HepG2 (cell line): ENCODE results near the gene HIPK2. TPM values are rescaled to one million over a fixed set of nuclear protein-coding genes. Genes with fewer than 3 reads are reported as not detected.

Experiments
- ATAC-seq: fragments of 200-7000 bp; cut with Tn5 transposase; 3 replicates; pipeline ENCODE4 v1.9.1; 2020; ENCODE audit warnings: mild to moderate bottlenecking, moderate library complexity
- BruUV-seq: library from RNA; stranded (reverse); fragments of 400-500 nt; replicated peaks from 2 replicates; lab custom pipeline; 2021; lab: Mats Ljungman, UMichigan
- CTCF ChIA-PET: fragments of 300-600 bp; formaldehyde crosslinking; extraction: SDS; loops from one replicate; lab custom pipeline; 2021; ENCODE audit warnings: low total read pairs, inconsistent platforms, low intra/inter-chr PET ratio; lab: Yijun Ruan, JAX
- POLR2A ChIA-PET: fragments of 350-600 bp; sonication (Branson Sonifier 250); formaldehyde crosslinking; loops from one replicate; lab custom pipeline; 2020; ENCODE audit warnings: antibody characterized with exemption, inconsistent platforms; lab: Yijun Ruan, JAX
- DNase-seq: peaks from one replicate; pipeline ENCODE4 v3.0.0-alpha.2; 2015; ENCODE audit warnings: low spot score
- FAIRE-seq: peaks from 3 replicates; lab custom pipeline; 2011; peaks lifted over from hg19 to GRCh38; lab: Jason Lieb, UNC
- H2AFZ ChIP-seq: one replicate; pipeline ENCODE4 v1.6.1; 2011; ENCODE audit warnings: low read length, inconsistent platforms
- H3K27ac ChIP-seq: fragments of 300-600 bp; 3 replicates; pipeline ENCODE4 v1.8.0; 2011; ENCODE audit warnings: mixed run types, mild to moderate bottlenecking, mixed read lengths, low read length, inconsistent platforms; ENCODE audit not compliant: insufficient read depth; ENCODE audit errors: extremely low read length
- H3K27me3 ChIP-seq, 2 experiments: fragments of 200-600 bp in 1 of 2; 2 replicates in 1 of 2; 3 replicates in 1 of 2; pipeline versions ENCODE4 v1.6.0 to v1.8.0; 2011; ENCODE audit warnings: low read length in 2 of 2, mild to moderate bottlenecking in 2 of 2, moderate library complexity in 2 of 2, inconsistent platforms in 1 of 2; ENCODE audit not compliant: insufficient read depth in 2 of 2, control insufficient read depth in 1 of 2
- H3K36me3 ChIP-seq, 2 experiments: fragments of 200-600 bp in 1 of 2; replicated peaks in 1 of 2; 2 replicates in 1 of 2; 3 replicates in 1 of 2; pipeline versions ENCODE4 v1.5.1 to v1.8.0; 2011; ENCODE audit warnings: low read length in 2 of 2, inconsistent platforms in 1 of 2; ENCODE audit not compliant: insufficient read depth in 2 of 2, control insufficient read depth in 1 of 2
- H3K4me1 ChIP-seq: 2 replicates; pipeline ENCODE4 v1.5.1; 2012; ENCODE audit warnings: low read length, inconsistent platforms; ENCODE audit not compliant: insufficient read depth
- H3K4me2 ChIP-seq: 2 replicates; pipeline ENCODE4 v1.6.0; 2011; ENCODE audit warnings: low read depth, low read length, inconsistent platforms
- H3K4me3 ChIP-seq, 3 experiments: fragments of 200-600 bp in 1 of 3; sonication (generic), shearing (Covaris generic) in 1 of 3; replicated peaks in 1 of 3; 2 replicates each; pipeline ENCODE4 v1.5.1; 2011 to 2016; ENCODE audit warnings: low read length in 3 of 3, inconsistent platforms in 2 of 3, low read depth in 2 of 3, mild to moderate bottlenecking in 2 of 3, control low read depth in 1 of 3, mixed read lengths in 1 of 3; ENCODE audit not compliant: insufficient read depth in 1 of 3
- H3K79me2 ChIP-seq: one replicate; pipeline ENCODE4 v1.6.1; 2011; ENCODE audit warnings: low read length, inconsistent platforms; ENCODE audit not compliant: insufficient read depth
- H3K9ac ChIP-seq: 2 replicates; pipeline ENCODE4 v1.6.0; 2011; ENCODE audit warnings: mild to moderate bottlenecking, low read depth, low read length, inconsistent platforms; ENCODE audit not compliant: insufficient read depth
- H3K9me3 ChIP-seq: 2 replicates; pipeline ENCODE4 v1.5.1; 2012; ENCODE audit warnings: mild to moderate bottlenecking, low read length
- H4K20me1 ChIP-seq: 2 replicates; pipeline ENCODE4 v1.6.0; 2011; ENCODE audit warnings: inconsistent platforms, mild to moderate bottlenecking, low read length, moderate library complexity; ENCODE audit not compliant: insufficient read depth
- NFRKB ChIP-seq: fragments of 450-650 bp; IDR thresholded peaks from 2 replicates; pipeline ENCODE4 v1.6.1; 2017
- RBM22 ChIP-seq: fragments of 200-400 bp; formaldehyde crosslinking; optimal IDR thresholded peaks from 2 replicates; pipeline ENCODE3; 2017; ENCODE audit warnings: mild to moderate bottlenecking, low read length, moderate library complexity
- SP2 ChIP-seq: sonication (generic); formaldehyde crosslinking; IDR thresholded peaks from 2 replicates; pipeline ENCODE4 v1.5.1; 2020; ENCODE audit warnings: mild to moderate bottlenecking, missing genetic modification reagents
- SUZ12 ChIP-seq: fragments of 150-350 bp; IDR thresholded peaks from 2 replicates; pipeline ENCODE4 v1.6.1; 2014; ENCODE audit warnings: low read depth, low read length
- ZNF160 ChIP-seq: sonication (generic); formaldehyde crosslinking; IDR thresholded peaks from 2 replicates; pipeline ENCODE4 v1.8.0; 2022; ENCODE audit warnings: mild to moderate bottlenecking, inconsistent platforms, missing genetic modification reagents
- ZNF274 ChIP-seq: sonication (generic); formaldehyde crosslinking; IDR thresholded peaks from 2 replicates; pipeline ENCODE4 v1.5.1; 2020; ENCODE audit warnings: mild to moderate bottlenecking, missing genetic modification reagents
- ZNF562 ChIP-seq: sonication (generic); formaldehyde crosslinking; IDR thresholded peaks from 2 replicates; pipeline ENCODE4 v1.8.0; 2022; ENCODE audit warnings: missing genetic modification reagents, borderline replicate concordance
- ZNF598 ChIP-seq: sonication (generic); formaldehyde crosslinking; IDR thresholded peaks from 2 replicates; pipeline ENCODE4 v1.5.1; 2020; ENCODE audit warnings: mild to moderate bottlenecking, missing genetic modification reagents, borderline replicate concordance
- ZNF703 ChIP-seq: sonication (generic); formaldehyde crosslinking; IDR thresholded peaks from 2 replicates; pipeline ENCODE4 v1.5.1; 2020; ENCODE audit warnings: missing genetic modification reagents, mild to moderate bottlenecking, moderate library complexity, borderline replicate concordance
- ZSCAN21 ChIP-seq: sonication (generic); formaldehyde crosslinking; IDR thresholded peaks from 2 replicates; pipeline ENCODE4 v1.8.0; 2022; ENCODE audit warnings: mild to moderate bottlenecking, missing genetic modification reagents, moderate library complexity, borderline replicate concordance
- WGBS: methylation state at CpG from one replicate; pipeline ENCODE4 v1.1.6; 2017; ENCODE audit warnings: low lambda C conversion rate; 5-methylcytosine and 5-hydroxymethylcytosine counted together
- in situ Hi-C: cut with HindIII; loops from 2 replicates; pipeline ENCODE4 v1.10.0; 2017; ENCODE audit warnings: low pct_unique_long_range_greater_than_20kb; ENCODE audit not compliant: extremely low pct_ligation_motif_present
- intact Hi-C: fragments of 100-400 bp; cut with micrococcal nuclease; formaldehyde crosslinking; loops from one replicate; pipeline ENCODE4 v1.10.0; 2022; ENCODE audit not compliant: unreplicated experiment
- polyA plus RNA-seq, 8 experiments: library from polyadenylated mRNA; depleted of rRNA in 3 of 8; stranded (reverse) in 7 of 8; unstranded in 1 of 8; fragments of >200 nt; fragmentation: Illumina TruSeq in 4 of 8; extraction: Trizol in 4 of 8; gene quantifications; 2 replicates each; pipeline versions ENCODE4 v1.2.1 to v1.2.3, GENCODE V29; 2011 to 2016; ENCODE audit warnings: low read depth in 4 of 8, missing spikeins in 1 of 8, mixed read lengths in 1 of 8; ENCODE audit not compliant: insufficient read depth in 1 of 8
- total RNA-seq, 5 experiments: library from RNA; depleted of rRNA; stranded (reverse); fragments of >200 nt; fragmentation: Illumina TruSeq; extraction: Trizol; gene quantifications; 2 replicates each; pipeline ENCODE4 v1.2.3, GENCODE V29; 2016; ENCODE audit warnings: low read depth in 1 of 5
- TF ChIP-seq, protein P1 (sequence below): sonication (generic); formaldehyde crosslinking; IDR thresholded peaks from 2 replicates; pipeline ENCODE4 v1.5.1; 2020; ENCODE audit warnings: missing genetic modification reagents, mild to moderate bottlenecking, borderline replicate concordance
- TF ChIP-seq, protein P2 (sequence below): sonication (generic); formaldehyde crosslinking; IDR thresholded peaks from 2 replicates; pipeline ENCODE4 v1.8.0; 2022; ENCODE audit warnings: missing genetic modification reagents, mild to moderate bottlenecking, borderline replicate concordance
- TF ChIP-seq, protein P3 (sequence below): sonication (generic); formaldehyde crosslinking; IDR thresholded peaks from 2 replicates; pipeline ENCODE4 v1.4.0; 2020; ENCODE audit warnings: mild to moderate bottlenecking, missing genetic modification reagents

HIPK2 gene
- total and polyA plus RNA-seq, 2 of the 13 experiments (the other 11 are each of a cell fraction or from before 2014, with no cell fraction given) = 14.4 to 20.2 TPM

DNA sequence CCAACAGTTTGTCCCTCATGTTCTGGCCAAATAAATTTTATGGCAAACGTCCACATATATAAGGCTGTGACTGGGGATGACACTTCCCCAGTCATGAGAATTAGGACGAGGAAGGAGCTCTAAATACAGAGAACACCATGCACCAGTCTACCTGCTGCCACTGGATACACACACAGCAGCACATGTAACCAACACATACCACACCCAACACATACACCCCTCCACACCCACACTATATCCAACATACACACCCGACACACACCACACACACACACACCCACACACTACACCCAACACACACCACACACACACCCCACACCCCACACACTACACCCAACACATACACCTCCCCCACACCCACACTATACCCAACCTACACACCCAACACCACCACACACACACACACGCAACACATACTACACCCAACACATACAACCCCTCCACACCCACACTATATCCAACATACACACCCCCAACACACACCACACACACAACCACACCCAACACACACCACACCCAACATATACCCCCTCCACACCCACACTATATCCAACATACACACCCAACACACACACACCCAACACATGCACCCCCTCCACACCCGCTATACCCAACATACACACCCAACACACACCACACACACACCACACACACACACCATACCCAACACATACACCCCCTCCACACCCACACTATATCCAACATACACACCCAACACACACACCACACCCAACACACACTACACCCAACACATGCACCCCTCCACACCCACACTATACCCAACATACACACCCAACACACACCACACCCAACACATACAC, 74.1 kb downstream of the HIPK2 start:
- 95% methylated on average over 5 of the region's 5 CpGs for WGBS
- ATAC-seq (no peak), FAIRE-seq (no peak), DNase-seq (no peak)
- Histone ChIP-seq H3K36me3 (peaks cover 32 to 78% of the 10 kb centered on the region in 2 experiments; a peak in 4 of 5 replicates), H3K4me1 (no peaks in the 10 kb centered on the region), H3K9ac (no peak overlapping the region), H2AFZ (no peak overlapping the region), H3K27me3 (no peaks in the 10 kb centered on the region), H3K79me2 (peaks cover 14% of the 10 kb centered on the region), H3K4me2 (no peak overlapping the region), H3K27ac (no peak overlapping the region), H3K4me3 (no peak overlapping the region), H4K20me1 (no peaks in the 10 kb centered on the region), H3K9me3 (no peaks in the 10 kb centered on the region)
- in situ Hi-C loops (no loop called here), intact Hi-C loops (no loop called here)
- TF ChIP-seq, protein P1, sequence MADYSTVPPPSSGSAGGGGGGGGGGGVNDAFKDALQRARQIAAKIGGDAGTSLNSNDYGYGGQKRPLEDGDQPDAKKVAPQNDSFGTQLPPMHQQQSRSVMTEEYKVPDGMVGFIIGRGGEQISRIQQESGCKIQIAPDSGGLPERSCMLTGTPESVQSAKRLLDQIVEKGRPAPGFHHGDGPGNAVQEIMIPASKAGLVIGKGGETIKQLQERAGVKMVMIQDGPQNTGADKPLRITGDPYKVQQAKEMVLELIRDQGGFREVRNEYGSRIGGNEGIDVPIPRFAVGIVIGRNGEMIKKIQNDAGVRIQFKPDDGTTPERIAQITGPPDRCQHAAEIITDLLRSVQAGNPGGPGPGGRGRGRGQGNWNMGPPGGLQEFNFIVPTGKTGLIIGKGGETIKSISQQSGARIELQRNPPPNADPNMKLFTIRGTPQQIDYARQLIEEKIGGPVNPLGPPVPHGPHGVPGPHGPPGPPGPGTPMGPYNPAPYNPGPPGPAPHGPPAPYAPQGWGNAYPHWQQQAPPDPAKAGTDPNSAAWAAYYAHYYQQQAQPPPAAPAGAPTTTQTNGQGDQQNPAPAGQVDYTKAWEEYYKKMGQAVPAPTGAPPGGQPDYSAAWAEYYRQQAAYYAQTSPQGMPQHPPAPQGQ = no peak
- TF ChIP-seq RBM22 = peak; percentile 16
- no TSS peak for BruUV-seq
- ChIA-PET POLR2A (no interaction called here), CTCF (no interaction called here)

DNA sequence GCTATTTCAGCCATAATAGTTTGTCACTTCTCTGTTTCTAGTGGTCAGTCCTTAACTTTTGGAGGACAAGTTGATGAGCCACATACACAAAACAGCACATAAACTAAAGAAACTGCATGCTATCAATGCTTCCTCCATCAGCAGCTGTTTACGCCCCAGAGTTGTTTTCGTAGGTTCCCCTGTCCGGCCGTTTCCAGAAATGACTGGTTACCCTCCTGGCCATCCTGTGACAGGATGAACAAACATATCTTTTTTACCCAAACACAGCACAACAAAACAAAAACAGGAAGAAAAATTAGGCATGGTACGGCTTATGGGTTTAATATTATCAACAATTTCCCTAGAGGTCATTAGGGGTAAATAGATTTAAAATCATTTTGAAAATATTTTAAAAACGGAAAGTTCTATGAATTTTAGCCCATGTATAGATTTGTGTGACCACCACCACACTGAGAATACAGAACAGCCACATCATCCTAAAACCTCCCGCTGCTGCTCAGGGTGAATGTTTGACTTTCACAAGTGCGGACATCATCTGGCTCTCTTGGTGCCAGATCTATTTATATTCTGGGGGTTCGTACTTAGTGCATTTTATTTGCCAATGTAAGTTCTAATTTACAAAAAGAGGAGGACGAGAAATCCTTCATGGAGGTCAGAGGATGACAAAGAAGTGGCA, 74.8 kb downstream of the HIPK2 start:
- intact Hi-C loops = no loop called here
- ChIA-PET POLR2A (no interaction called here), CTCF (no interaction called here)
- H3K9ac ChIP-seq = no peak overlapping the region
- no peak overlapping the region for H3K4me3 ChIP-seq
- H3K9me3 ChIP-seq = no peaks in the 10 kb centered on the region
- no peak for FAIRE-seq
- H3K4me2 ChIP-seq = no peak overlapping the region
- H3K4me1 ChIP-seq = no peaks in the 10 kb centered on the region
- H3K79me2 ChIP-seq = peaks cover 14% of the 10 kb centered on the region
- H3K27ac ChIP-seq = no peak overlapping the region
- H4K20me1 ChIP-seq = no peaks in the 10 kb centered on the region
- no peaks in the 10 kb centered on the region for H3K27me3 ChIP-seq
- peaks cover 26 to 78% of the 10 kb centered on the region in 2 experiments; a peak in 4 of 5 replicates for H3K36me3 ChIP-seq
- no peak for ATAC-seq
- in situ Hi-C loops = no loop called here
- WGBS = 97% methylated on average over 10 of the region's 10 CpGs
- BruUV-seq = no TSS peak
- H2AFZ ChIP-seq = no peak overlapping the region
- no peak for DNase-seq
- TF ChIP-seq ZNF703 (CRISPR knock-in tag) (no peak), SP2 (CRISPR knock-in tag) (no peak), ZSCAN21 (CRISPR knock-in tag) (no peak), ZNF160 (CRISPR knock-in tag) (no peak), SUZ12 (no peak), ZNF274 (CRISPR knock-in tag) (no peak), ZNF598 (CRISPR knock-in tag) (no peak), NFRKB (no peak), ZNF562 (CRISPR knock-in tag) (no peak)
- TF ChIP-seq, protein P2, sequence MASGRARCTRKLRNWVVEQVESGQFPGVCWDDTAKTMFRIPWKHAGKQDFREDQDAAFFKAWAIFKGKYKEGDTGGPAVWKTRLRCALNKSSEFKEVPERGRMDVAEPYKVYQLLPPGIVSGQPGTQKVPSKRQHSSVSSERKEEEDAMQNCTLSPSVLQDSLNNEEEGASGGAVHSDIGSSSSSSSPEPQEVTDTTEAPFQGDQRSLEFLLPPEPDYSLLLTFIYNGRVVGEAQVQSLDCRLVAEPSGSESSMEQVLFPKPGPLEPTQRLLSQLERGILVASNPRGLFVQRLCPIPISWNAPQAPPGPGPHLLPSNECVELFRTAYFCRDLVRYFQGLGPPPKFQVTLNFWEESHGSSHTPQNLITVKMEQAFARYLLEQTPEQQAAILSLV (CRISPR knock-in tag) = no peak
- TF ChIP-seq, protein P3, sequence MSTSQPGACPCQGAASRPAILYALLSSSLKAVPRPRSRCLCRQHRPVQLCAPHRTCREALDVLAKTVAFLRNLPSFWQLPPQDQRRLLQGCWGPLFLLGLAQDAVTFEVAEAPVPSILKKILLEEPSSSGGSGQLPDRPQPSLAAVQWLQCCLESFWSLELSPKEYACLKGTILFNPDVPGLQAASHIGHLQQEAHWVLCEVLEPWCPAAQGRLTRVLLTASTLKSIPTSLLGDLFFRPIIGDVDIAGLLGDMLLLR (CRISPR knock-in tag) = no peak
